Measurements from ENCODE around the gene PPM1L.

The PPM1L gene

GRCh38 chr3:160857476-160858119 is 101.6 kb downstream of the PPM1L start:
- no peak for DNase-seq

GRCh38 chr3:160860346-160860745 is 104.3 kb downstream of the PPM1L start:
- no peak for DNase-seq

- no peak for DNase-seq
These were observed 113.8 kb downstream of the PPM1L start for GRCh38 chr3:160869825-160870224.

- no peak for DNase-seq
These were observed 114.3 kb downstream of the PPM1L start for GRCh38 chr3:160870327-160870726.

- no peak for DNase-seq
These were observed 118.7 kb downstream of the PPM1L start for GRCh38 chr3:160874736-160875135.

- DNase-seq: no peak
These were observed 120.6 kb downstream of the PPM1L start for GRCh38 chr3:160876643-160877042.

GRCh38 chr3:160879859-160880258 is 123.8 kb downstream of the PPM1L start:
- no peak for DNase-seq

GRCh38 chr3:160883373-160883772 is 127.3 kb downstream of the PPM1L start:
- DNase-seq: no peak

- no peak for DNase-seq
These were observed 129.8 kb downstream of the PPM1L start for GRCh38 chr3:160885791-160886286.

GRCh38 chr3:160886421-160886820 is 130.4 kb downstream of the PPM1L start:
- DNase-seq: no peak

GRCh38 chr3:160893207-160893606 is 137.2 kb downstream of the PPM1L start:
- no peak for DNase-seq

- DNase-seq: no peak
These were observed 148.7 kb downstream of the PPM1L start for GRCh38 chr3:160904691-160905090.

GRCh38 chr3:160906646-160907045 is 150.6 kb downstream of the PPM1L start:
- DNase-seq: no peak

GRCh38 chr3:160909917-160910316 is 153.9 kb downstream of the PPM1L start:
- DNase-seq: no peak

GRCh38 chr3:160911411-160911810 is 155.4 kb downstream of the PPM1L start:
- DNase-seq: no peak

GRCh38 chr3:160916472-160916871 is 160.4 kb downstream of the PPM1L start:
- no peak for DNase-seq

- no peak for DNase-seq
These were observed 163.9 kb downstream of the PPM1L start for GRCh38 chr3:160919942-160920341.

GRCh38 chr3:160921020-160921635 is 165.1 kb downstream of the PPM1L start:
- no peak for DNase-seq

- DNase-seq: no peak
These were observed 168.7 kb downstream of the PPM1L start for GRCh38 chr3:160924776-160925175.

GRCh38 chr3:160927620-160928019 is 171.6 kb downstream of the PPM1L start:
- DNase-seq: no peak

- no peak for DNase-seq
These were observed 172.2 kb downstream of the PPM1L start for GRCh38 chr3:160928183-160928726.

- DNase-seq: no peak
These were observed 173.6 kb downstream of the PPM1L start for GRCh38 chr3:160929595-160929994.

- no peak for DNase-seq
These were observed 175.4 kb downstream of the PPM1L start for GRCh38 chr3:160931474-160931873.

GRCh38 chr3:160935413-160936095 is 179.5 kb downstream of the PPM1L start:
- no peak for DNase-seq
